ENCODE measurements around the gene GIGYF2.
"Not testable (repeated sequence)": the region's sequence is repeated elsewhere in the genome, so short reads cannot be mapped to it uniquely, and the experiment has no call there.

GIGYF2 gene

GRCh38 chr2:232842689-232843088, 145.6 kb downstream of the GIGYF2 start:
- no peak for DNase-seq (ENCODE audit: low read depth, low spot score)
- Histone ChIP-seq H3K4me3 (ENCODE audit: insufficient read length, low read depth) (no peak overlapping the region), H3K4me1 (ENCODE audit: insufficient read depth, insufficient read length) (no peaks in the 10 kb centered on the region), H3K36me3 (ENCODE audit: insufficient read depth, insufficient read length, low read length) (peaks cover 73% of the 10 kb centered on the region), H3K9ac (ENCODE audit: insufficient read length, low read depth) (no peak overlapping the region), H3K9me3 (ENCODE audit: insufficient read depth, low read length) (no peaks in the 10 kb centered on the region), H3K27me3 (ENCODE audit: insufficient read depth, insufficient read length) (no peaks in the 10 kb centered on the region)
- no peak for TF ChIP-seq ZNF274 (IDR thresholded peaks at IDR 0.05; ENCODE audit: low read depth, low read length)
- TF ChIP-seq YY1 (IDR thresholded peaks at IDR 0.05; ENCODE audit: insufficient read depth, insufficient read length) = no peak

- no peak for TF ChIP-seq YY1 (IDR thresholded peaks at IDR 0.05; ENCODE audit: insufficient read depth, insufficient read length)
- TF ChIP-seq SUZ12 (IDR thresholded peaks at IDR 0.05; ENCODE audit: extremely low read depth, insufficient read depth, insufficient read length) = no peak
- TF ChIP-seq ZNF274 (IDR thresholded peaks at IDR 0.05; ENCODE audit: low read depth, low read length) = no peak
- Histone ChIP-seq H3K9ac (ENCODE audit: insufficient read length, low read depth) (no peak overlapping the region), H3K4me3 (ENCODE audit: insufficient read length, low read depth) (no peak overlapping the region), H3K36me3 (ENCODE audit: insufficient read depth, insufficient read length, low read length) (peaks cover 78% of the 10 kb centered on the region), H3K4me1 (ENCODE audit: insufficient read depth, insufficient read length) (no peaks in the 10 kb centered on the region), H3K27me3 (ENCODE audit: insufficient read depth, insufficient read length) (no peaks in the 10 kb centered on the region), H3K9me3 (ENCODE audit: insufficient read depth, low read length) (no peaks in the 10 kb centered on the region)
- DNase-seq (ENCODE audit: low read depth, low spot score) = peak; percentile 9
These were observed 146.7 kb downstream of the GIGYF2 start for GRCh38 chr2:232843834-232844233.

- no peak overlapping the region for H3K4me3 ChIP-seq (ENCODE audit: insufficient read length, low read depth)
- H3K27me3 ChIP-seq (ENCODE audit: insufficient read depth, insufficient read length) = no peaks in the 10 kb centered on the region
- H3K9me3 ChIP-seq (ENCODE audit: insufficient read depth, low read length) = no peaks in the 10 kb centered on the region
- no peak for DNase-seq (ENCODE audit: low read depth, low spot score)
- H3K36me3 ChIP-seq (ENCODE audit: insufficient read depth, insufficient read length, low read length) = peaks cover 83% of the 10 kb centered on the region
- TF ChIP-seq ZNF274 (IDR thresholded peaks at IDR 0.05; ENCODE audit: low read depth, low read length) = no peak
- TF ChIP-seq SUZ12 (IDR thresholded peaks at IDR 0.05; ENCODE audit: extremely low read depth, insufficient read depth, insufficient read length) = no peak
- no peak for TF ChIP-seq YY1 (IDR thresholded peaks at IDR 0.05; ENCODE audit: insufficient read depth, insufficient read length)
- H3K9ac ChIP-seq (ENCODE audit: insufficient read length, low read depth) = no peak overlapping the region
- H3K4me1 ChIP-seq (ENCODE audit: insufficient read depth, insufficient read length) = no peaks in the 10 kb centered on the region
These were observed 148.9 kb downstream of the GIGYF2 start for GRCh38 chr2:232846055-232846454.

GRCh38 chr2:232850039-232850438, 152.9 kb downstream of the GIGYF2 start:
- TF ChIP-seq SUZ12 (IDR thresholded peaks at IDR 0.05; ENCODE audit: extremely low read depth, insufficient read depth, insufficient read length) = no peak
- TF ChIP-seq YY1 (IDR thresholded peaks at IDR 0.05; ENCODE audit: insufficient read depth, insufficient read length) = no peak
- no peak for TF ChIP-seq ZNF274 (IDR thresholded peaks at IDR 0.05; ENCODE audit: low read depth, low read length)
- Histone ChIP-seq H3K9ac (ENCODE audit: insufficient read length, low read depth) (no peak overlapping the region), H3K27me3 (ENCODE audit: insufficient read depth, insufficient read length) (no peaks in the 10 kb centered on the region)

GRCh38 chr2:232852081-232852480, 154.9 kb downstream of the GIGYF2 start:
- H3K9me3 ChIP-seq (ENCODE audit: insufficient read depth, low read length); H3K27me3 ChIP-seq (ENCODE audit: insufficient read depth, insufficient read length); DNase-seq (ENCODE audit: low read depth, low spot score); H3K4me1 ChIP-seq (ENCODE audit: insufficient read depth, insufficient read length); H3K4me3 ChIP-seq (ENCODE audit: insufficient read length, low read depth); H3K9ac ChIP-seq (ENCODE audit: insufficient read length, low read depth): not testable (repeated sequence)
- H3K36me3 ChIP-seq (ENCODE audit: insufficient read depth, insufficient read length, low read length) = peaks cover 66% of the 10 kb centered on the region

More at GRCh38 chr2:232850039-232850438, 152.9 kb downstream of the GIGYF2 start:
- Histone ChIP-seq H3K4me1 (ENCODE audit: insufficient read depth, insufficient read length) (no peaks in the 10 kb centered on the region), H3K36me3 (ENCODE audit: insufficient read depth, insufficient read length, low read length) (peaks cover 72% of the 10 kb centered on the region), H3K9me3 (ENCODE audit: insufficient read depth, low read length) (no peaks in the 10 kb centered on the region), H3K4me3 (ENCODE audit: insufficient read length, low read depth) (no peak overlapping the region)
- no peak for DNase-seq (ENCODE audit: low read depth, low spot score)

GRCh38 chr2:232852676-232853075, 155.5 kb downstream of the GIGYF2 start:
- no peaks in the 10 kb centered on the region for H3K9me3 ChIP-seq (ENCODE audit: insufficient read depth, low read length)
- no peaks in the 10 kb centered on the region for H3K27me3 ChIP-seq (ENCODE audit: insufficient read depth, insufficient read length)
- no peak overlapping the region for H3K9ac ChIP-seq (ENCODE audit: insufficient read length, low read depth)
- no peak overlapping the region for H3K4me3 ChIP-seq (ENCODE audit: insufficient read length, low read depth)
- TF ChIP-seq YY1 (IDR thresholded peaks at IDR 0.05; ENCODE audit: insufficient read depth, insufficient read length) (no peak), SUZ12 (IDR thresholded peaks at IDR 0.05; ENCODE audit: extremely low read depth, insufficient read depth, insufficient read length) (no peak), ZNF274 (IDR thresholded peaks at IDR 0.05; ENCODE audit: low read depth, low read length) (no peak)
- peaks cover 66% of the 10 kb centered on the region for H3K36me3 ChIP-seq (ENCODE audit: insufficient read depth, insufficient read length, low read length)
- no peak for DNase-seq (ENCODE audit: low read depth, low spot score)
- H3K4me1 ChIP-seq (ENCODE audit: insufficient read depth, insufficient read length) = no peaks in the 10 kb centered on the region

- Histone ChIP-seq H3K4me3 (ENCODE audit: insufficient read length, low read depth) (no peak overlapping the region), H3K27me3 (ENCODE audit: insufficient read depth, insufficient read length) (no peaks in the 10 kb centered on the region)
These were observed 157.0 kb downstream of the GIGYF2 start for GRCh38 chr2:232854082-232854481.

GRCh38 chr2:232857158-232857563, 160.0 kb downstream of the GIGYF2 start:
- no peaks in the 10 kb centered on the region for H3K27me3 ChIP-seq (ENCODE audit: insufficient read depth, insufficient read length)
- TF ChIP-seq ZNF274 (IDR thresholded peaks at IDR 0.05; ENCODE audit: low read depth, low read length) (no peak), SUZ12 (IDR thresholded peaks at IDR 0.05; ENCODE audit: extremely low read depth, insufficient read depth, insufficient read length) (no peak), YY1 (IDR thresholded peaks at IDR 0.05; ENCODE audit: insufficient read depth, insufficient read length) (no peak)
- peaks cover 60% of the 10 kb centered on the region for H3K36me3 ChIP-seq (ENCODE audit: insufficient read depth, insufficient read length, low read length)
- no peaks in the 10 kb centered on the region for H3K9me3 ChIP-seq (ENCODE audit: insufficient read depth, low read length)
- no peak for DNase-seq (ENCODE audit: low read depth, low spot score)
- H3K9ac ChIP-seq (ENCODE audit: insufficient read length, low read depth) = no peak overlapping the region
- peaks cover 5% of the 10 kb centered on the region for H3K4me1 ChIP-seq (ENCODE audit: insufficient read depth, insufficient read length)
- H3K4me3 ChIP-seq (ENCODE audit: insufficient read length, low read depth) = no peak overlapping the region

More at GRCh38 chr2:232854082-232854481, 157.0 kb downstream of the GIGYF2 start:
- TF ChIP-seq SUZ12 (IDR thresholded peaks at IDR 0.05; ENCODE audit: extremely low read depth, insufficient read depth, insufficient read length) (no peak), YY1 (IDR thresholded peaks at IDR 0.05; ENCODE audit: insufficient read depth, insufficient read length) (no peak), ZNF274 (IDR thresholded peaks at IDR 0.05; ENCODE audit: low read depth, low read length) (no peak)
- Histone ChIP-seq H3K9ac (ENCODE audit: insufficient read length, low read depth) (no peak overlapping the region), H3K4me1 (ENCODE audit: insufficient read depth, insufficient read length) (no peaks in the 10 kb centered on the region), H3K9me3 (ENCODE audit: insufficient read depth, low read length) (no peaks in the 10 kb centered on the region), H3K36me3 (ENCODE audit: insufficient read depth, insufficient read length, low read length) (peaks cover 64% of the 10 kb centered on the region)
- DNase-seq (ENCODE audit: low read depth, low spot score) = no peak
